Cardiac muscle cell (in vitro differentiated cells and primary cell): ENCODE data around the gene LRRC30. TPM values are rescaled to one million over a fixed set of nuclear protein-coding genes. Genes with fewer than 3 reads are reported as not detected.

Experiments used
- DNase-seq, 2 donors: peaks; one replicate each; pipeline versions ENCODE4 v3.0.0 to v3.0.0-alpha.2; 2010 to 2017; ENCODE audit warnings: low read depth in 1 of 2, low spot score in 1 of 2
- H3K27ac ChIP-seq: fragments of 200-600 bp; sonication (generic); 2 replicates; pipeline ENCODE4 v1.5.1; 2016
- H3K27me3 ChIP-seq: fragments of 200-600 bp; sonication (generic); 2 replicates; pipeline ENCODE4 v1.6.0; 2016; ENCODE audit warnings: control low read depth
- H3K36me3 ChIP-seq: fragments of 200-600 bp; sonication (generic); 2 replicates; pipeline ENCODE4 v1.5.1; 2016; ENCODE audit warnings: control low read depth
- H3K4me1 ChIP-seq: fragments of 200-600 bp; sonication (generic); 2 replicates; pipeline ENCODE4 v1.8.1; 2017; ENCODE audit warnings: low read depth, mild to moderate bottlenecking, mixed run types
- H3K4me3 ChIP-seq: fragments of 200-600 bp; sonication (generic); 2 replicates; pipeline ENCODE4 v1.5.1; 2016; ENCODE audit warnings: mild to moderate bottlenecking
- H3K9me3 ChIP-seq: fragments of 200-600 bp; sonication (generic); 2 replicates; pipeline ENCODE4 v1.5.1; 2017; ENCODE audit warnings: low read depth, mild to moderate bottlenecking, control low read depth
- CTCF ChIP-seq: IDR thresholded peaks from 2 replicates; pipeline ENCODE4 v1.5.1; 2012; ENCODE audit warnings: low read depth, mild to moderate bottlenecking, low read length
- polyA plus RNA-seq: library from polyadenylated mRNA; unstranded; fragments of >200 nt; fragmentation: Nextera tagmentation; extraction: Ambion mirVana; gene quantifications from 2 replicates; pipeline ENCODE4 v1.2.1, GENCODE V29; 2016
- total RNA-seq: library from RNA; depleted of rRNA; stranded (reverse); fragments of >200 nt; gene quantifications from 2 replicates; pipeline ENCODE4 v1.2.3, GENCODE V29; 2016

LRRC30 gene
- total and polyA plus RNA-seq, 2 experiments from 2014 or later, result not detected

GRCh38 chr18:7232218-7232617 lies 1.3 kb downstream of the LRRC30 start:
- no peak overlapping the region for H3K4me3 ChIP-seq
- no peak for DNase-seq
- H3K36me3 ChIP-seq, result no peaks in the 10 kb centered on the region

GRCh38 chr18:7233134-7233810 lies 2.4 kb downstream of the LRRC30 start:
- Histone ChIP-seq H3K4me1 (peaks cover 37% of the 10 kb centered on the region), H3K27me3 (no peaks in the 10 kb centered on the region), H3K4me3 (no peak overlapping the region), H3K9me3 (no peaks in the 10 kb centered on the region), H3K36me3 (no peaks in the 10 kb centered on the region), H3K27ac (peak overlapping the region; percentile 75)
- no peak for TF ChIP-seq CTCF
- no peak for DNase-seq

More at GRCh38 chr18:7232218-7232617, 1.3 kb downstream of the LRRC30 start:
- no peaks in the 10 kb centered on the region for H3K27me3 ChIP-seq
- no peaks in the 10 kb centered on the region for H3K9me3 ChIP-seq
- H3K4me1 ChIP-seq, result peaks cover 30% of the 10 kb centered on the region
- TF ChIP-seq CTCF, result no peak
- no peak overlapping the region for H3K27ac ChIP-seq

- no peak for TF ChIP-seq CTCF
- DNase-seq, result peak in 1 of 2 donors; percentile 83
- H3K4me3 ChIP-seq, result no peak overlapping the region
- H3K4me1 ChIP-seq, result peaks cover 31% of the 10 kb centered on the region
- H3K27me3 ChIP-seq, result no peaks in the 10 kb centered on the region
- H3K27ac ChIP-seq, result peak overlapping the region; percentile 75
- no peaks in the 10 kb centered on the region for H3K36me3 ChIP-seq
- H3K9me3 ChIP-seq, result no peaks in the 10 kb centered on the region
Measured at GRCh38 chr18:7234091-7234490, 3.2 kb downstream of the LRRC30 start.

- Histone ChIP-seq H3K27me3 (no peaks in the 10 kb centered on the region), H3K36me3 (no peaks in the 10 kb centered on the region), H3K27ac (peak overlapping the region; percentile 75), H3K4me1 (peaks cover 25% of the 10 kb centered on the region), H3K4me3 (no peak overlapping the region), H3K9me3 (no peaks in the 10 kb centered on the region)
- no peak for TF ChIP-seq CTCF
- no peak for DNase-seq
Measured at GRCh38 chr18:7234956-7235355, 4.1 kb downstream of the LRRC30 start.

- Histone ChIP-seq H3K36me3 (no peaks in the 10 kb centered on the region), H3K27me3 (no peaks in the 10 kb centered on the region), H3K4me1 (peaks cover 25% of the 10 kb centered on the region), H3K9me3 (no peaks in the 10 kb centered on the region), H3K27ac (no peak overlapping the region), H3K4me3 (no peak overlapping the region)
- no peak for DNase-seq
- no peak for TF ChIP-seq CTCF
Measured at GRCh38 chr18:7236072-7236471, 5.2 kb downstream of the LRRC30 start.
